HepG2 (cell line): Measurements from ENCODE around the gene PFDN1. TPM values are rescaled to one million over a fixed set of nuclear protein-coding genes. Genes with fewer than 3 reads are reported as not detected.

Source experiments
- ATAC-seq: fragments of 200-7000 bp; cut with Tn5 transposase; 3 replicates; pipeline ENCODE4 v1.9.1; 2020; ENCODE audit warnings: mild to moderate bottlenecking, moderate library complexity
- BruUV-seq: library from RNA; stranded (reverse); fragments of 400-500 nt; replicated peaks from 2 replicates; lab custom pipeline; 2021; lab: Mats Ljungman, UMichigan
- CTCF ChIA-PET: fragments of 300-600 bp; formaldehyde crosslinking; extraction: SDS; loops from one replicate; lab custom pipeline; 2021; ENCODE audit warnings: low total read pairs, inconsistent platforms, low intra/inter-chr PET ratio; lab: Yijun Ruan, JAX
- POLR2A ChIA-PET: fragments of 350-600 bp; sonication (Branson Sonifier 250); formaldehyde crosslinking; loops from one replicate; lab custom pipeline; 2020; ENCODE audit warnings: antibody characterized with exemption, inconsistent platforms; lab: Yijun Ruan, JAX
- DNase-seq: peaks from one replicate; pipeline ENCODE4 v3.0.0-alpha.2; 2015; ENCODE audit warnings: low spot score
- FAIRE-seq: peaks from 3 replicates; lab custom pipeline; 2011; peaks lifted over from hg19 to GRCh38; lab: Jason Lieb, UNC
- H2AFZ ChIP-seq: one replicate; pipeline ENCODE4 v1.6.1; 2011; ENCODE audit warnings: low read length, inconsistent platforms
- H3K27ac ChIP-seq: fragments of 300-600 bp; 3 replicates; pipeline ENCODE4 v1.8.0; 2011; ENCODE audit warnings: mixed run types, mild to moderate bottlenecking, mixed read lengths, low read length, inconsistent platforms; ENCODE audit not compliant: insufficient read depth; ENCODE audit errors: extremely low read length
- H3K27me3 ChIP-seq, 2 experiments: fragments of 200-600 bp in 1 of 2; 2 replicates in 1 of 2; 3 replicates in 1 of 2; pipeline versions ENCODE4 v1.6.0 to v1.8.0; 2011; ENCODE audit warnings: low read length in 2 of 2, mild to moderate bottlenecking in 2 of 2, moderate library complexity in 2 of 2, inconsistent platforms in 1 of 2; ENCODE audit not compliant: insufficient read depth in 2 of 2, control insufficient read depth in 1 of 2
- H3K36me3 ChIP-seq, 2 experiments: fragments of 200-600 bp in 1 of 2; replicated peaks in 1 of 2; 2 replicates in 1 of 2; 3 replicates in 1 of 2; pipeline versions ENCODE4 v1.5.1 to v1.8.0; 2011; ENCODE audit warnings: low read length in 2 of 2, inconsistent platforms in 1 of 2; ENCODE audit not compliant: insufficient read depth in 2 of 2, control insufficient read depth in 1 of 2
- H3K4me1 ChIP-seq: 2 replicates; pipeline ENCODE4 v1.5.1; 2012; ENCODE audit warnings: low read length, inconsistent platforms; ENCODE audit not compliant: insufficient read depth
- H3K4me2 ChIP-seq: 2 replicates; pipeline ENCODE4 v1.6.0; 2011; ENCODE audit warnings: low read depth, low read length, inconsistent platforms
- H3K4me3 ChIP-seq, 3 experiments: fragments of 200-600 bp in 1 of 3; sonication (generic), shearing (Covaris generic) in 1 of 3; replicated peaks in 1 of 3; 2 replicates each; pipeline ENCODE4 v1.5.1; 2011 to 2016; ENCODE audit warnings: low read length in 3 of 3, inconsistent platforms in 2 of 3, low read depth in 2 of 3, mild to moderate bottlenecking in 2 of 3, control low read depth in 1 of 3, mixed read lengths in 1 of 3; ENCODE audit not compliant: insufficient read depth in 1 of 3
- H3K79me2 ChIP-seq: one replicate; pipeline ENCODE4 v1.6.1; 2011; ENCODE audit warnings: low read length, inconsistent platforms; ENCODE audit not compliant: insufficient read depth
- H3K9ac ChIP-seq: 2 replicates; pipeline ENCODE4 v1.6.0; 2011; ENCODE audit warnings: mild to moderate bottlenecking, low read depth, low read length, inconsistent platforms; ENCODE audit not compliant: insufficient read depth
- H3K9me3 ChIP-seq: 2 replicates; pipeline ENCODE4 v1.5.1; 2012; ENCODE audit warnings: mild to moderate bottlenecking, low read length
- H4K20me1 ChIP-seq: 2 replicates; pipeline ENCODE4 v1.6.0; 2011; ENCODE audit warnings: inconsistent platforms, mild to moderate bottlenecking, low read length, moderate library complexity; ENCODE audit not compliant: insufficient read depth
- ERF ChIP-seq: IDR thresholded peaks from 2 replicates; pipeline ENCODE4 v1.6.1; 2018; ENCODE audit warnings: missing biosample characterization, missing genetic modification reagents
- HNRNPLL ChIP-seq: fragments of 200-400 bp; formaldehyde crosslinking; IDR thresholded peaks from 2 replicates; pipeline ENCODE4 v1.6.1; 2017; ENCODE audit warnings: mild to moderate bottlenecking, low read depth, low read length; ENCODE audit not compliant: poor library complexity, severe bottlenecking
- PHF8 ChIP-seq: sonication (generic); formaldehyde crosslinking; IDR thresholded peaks from 2 replicates; pipeline ENCODE4 v1.5.0; 2020; ENCODE audit warnings: missing genetic modification reagents
- POLR2A ChIP-seq, 2 experiments: IDR thresholded peaks; 2 replicates each; pipeline ENCODE4 v1.6.1; 2011; ENCODE audit warnings: low read depth in 2 of 2, low read length in 2 of 2, mild to moderate bottlenecking in 1 of 2, moderate library complexity in 1 of 2; ENCODE audit not compliant: insufficient read depth in 1 of 2
- SP4 ChIP-seq: sonication (generic); formaldehyde crosslinking; IDR thresholded peaks from 2 replicates; pipeline ENCODE4 v1.8.1; 2023; ENCODE audit warnings: mild to moderate bottlenecking, missing genetic modification reagents
- SP5 ChIP-seq: IDR thresholded peaks from 2 replicates; pipeline ENCODE4 v1.6.1; 2016; ENCODE audit warnings: low read depth, borderline replicate concordance
- XRCC5 ChIP-seq: fragments of 200-400 bp; formaldehyde crosslinking; optimal IDR thresholded peaks from 2 replicates; pipeline ENCODE3; 2017; ENCODE audit warnings: mild to moderate bottlenecking, low read length
- ZNF136 ChIP-seq: sonication (generic); formaldehyde crosslinking; IDR thresholded peaks from 2 replicates; pipeline ENCODE4 v1.8.1; 2022; ENCODE audit warnings: low read depth, mild to moderate bottlenecking, moderate library complexity, missing genetic modification reagents
- ZNF274 ChIP-seq: sonication (generic); formaldehyde crosslinking; IDR thresholded peaks from 2 replicates; pipeline ENCODE4 v1.5.1; 2020; ENCODE audit warnings: mild to moderate bottlenecking, missing genetic modification reagents
- ZNF614 ChIP-seq: IDR thresholded peaks from 2 replicates; pipeline ENCODE4 v1.6.1; 2018; ENCODE audit warnings: missing biosample characterization, missing genetic modification reagents, inconsistent platforms, borderline replicate concordance
- ZNF772 ChIP-seq: sonication (generic); formaldehyde crosslinking; IDR thresholded peaks from 2 replicates; pipeline ENCODE4 v1.5.0; 2020; ENCODE audit warnings: mild to moderate bottlenecking, missing genetic modification reagents
- ZSCAN29 ChIP-seq: sonication (generic); formaldehyde crosslinking; conservative IDR thresholded peaks from 2 replicates; pipeline ENCODE4 v1.4.0; 2020; ENCODE audit warnings: mild to moderate bottlenecking, missing genetic modification reagents
- WGBS: methylation state at CpG from one replicate; pipeline ENCODE4 v1.1.6; 2017; ENCODE audit warnings: low lambda C conversion rate; 5-methylcytosine and 5-hydroxymethylcytosine counted together
- in situ Hi-C: cut with HindIII; loops from 2 replicates; pipeline ENCODE4 v1.10.0; 2017; ENCODE audit warnings: low pct_unique_long_range_greater_than_20kb; ENCODE audit not compliant: extremely low pct_ligation_motif_present
- intact Hi-C: fragments of 100-400 bp; cut with micrococcal nuclease; formaldehyde crosslinking; loops from one replicate; pipeline ENCODE4 v1.10.0; 2022; ENCODE audit not compliant: unreplicated experiment
- polyA plus RNA-seq, 8 experiments: library from polyadenylated mRNA; depleted of rRNA in 3 of 8; stranded (reverse) in 7 of 8; unstranded in 1 of 8; fragments of >200 nt; fragmentation: Illumina TruSeq in 4 of 8; extraction: Trizol in 4 of 8; gene quantifications; 2 replicates each; pipeline versions ENCODE4 v1.2.1 to v1.2.3, GENCODE V29; 2011 to 2016; ENCODE audit warnings: low read depth in 4 of 8, missing spikeins in 1 of 8, mixed read lengths in 1 of 8; ENCODE audit not compliant: insufficient read depth in 1 of 8
- total RNA-seq, 5 experiments: library from RNA; depleted of rRNA; stranded (reverse); fragments of >200 nt; fragmentation: Illumina TruSeq; extraction: Trizol; gene quantifications; 2 replicates each; pipeline ENCODE4 v1.2.3, GENCODE V29; 2016; ENCODE audit warnings: low read depth in 1 of 5
- TF ChIP-seq, protein P1 (sequence below): IDR thresholded peaks from 2 replicates; pipeline ENCODE4 v1.6.1; 2016; ENCODE audit warnings: low read depth, control low read depth
- TF ChIP-seq, protein P2 (sequence below): sonication (generic); formaldehyde crosslinking; IDR thresholded peaks from 2 replicates; pipeline ENCODE4 v1.8.1; 2022; ENCODE audit warnings: low read depth, mild to moderate bottlenecking, missing genetic modification reagents
- TF ChIP-seq, protein P3 (sequence below): sonication (generic); formaldehyde crosslinking; IDR thresholded peaks from 2 replicates; pipeline ENCODE4 v1.5.1; 2020; ENCODE audit warnings: mild to moderate bottlenecking, missing genetic modification reagents, moderate library complexity

The PFDN1 gene
- total and polyA plus RNA-seq, 2 of the 13 experiments (the other 11 are each of a cell fraction or from before 2014, with no cell fraction given): 67.2 to 70.8 TPM

DNA sequence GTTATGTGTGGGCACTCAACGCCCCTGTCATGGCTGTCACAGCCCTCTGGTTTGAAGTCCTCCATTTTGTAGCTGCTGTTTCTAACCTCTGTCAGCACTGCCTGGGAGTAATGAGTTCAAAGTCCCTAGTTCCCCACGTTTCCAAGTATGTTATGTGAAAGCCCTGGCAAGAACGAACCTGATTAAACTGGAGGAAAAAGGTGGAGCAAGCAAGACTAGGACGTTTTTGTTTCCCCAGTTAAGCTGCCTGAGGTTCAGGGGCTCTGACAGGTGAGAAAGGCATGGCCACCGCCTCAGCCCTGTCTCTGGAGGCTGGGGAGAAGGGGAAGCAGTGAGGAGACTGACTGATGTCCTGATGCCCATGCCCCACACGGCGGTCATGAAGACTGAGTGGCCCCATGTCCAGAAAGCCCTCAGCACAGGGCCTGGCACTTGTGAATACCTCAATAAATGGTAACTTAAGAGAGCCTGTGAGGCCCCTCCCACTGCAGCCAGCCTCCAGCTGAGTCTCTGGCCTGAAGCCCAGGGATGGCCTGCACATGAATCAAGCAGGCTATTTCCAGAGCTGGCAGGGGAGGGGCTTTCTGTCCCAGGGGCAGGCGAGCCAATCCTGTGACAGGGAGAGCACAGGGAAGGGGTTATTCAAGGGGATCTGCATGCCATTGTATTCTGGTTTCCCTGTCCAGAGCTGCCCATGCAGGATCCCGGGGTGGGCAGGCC lies 61.8 kb downstream of the PFDN1 start:
- intact Hi-C loops: no loop called here
- no peaks in the 10 kb centered on the region for H3K27me3 ChIP-seq
- H4K20me1 ChIP-seq: no peaks in the 10 kb centered on the region
- in situ Hi-C loops: loop anchor here (5.0 kb wide), 1 partner anchor 121 kb away; the partner anchor contains the start of gene SLC4A9
- POLR2A ChIA-PET: interaction anchor here (0.7 to 1.5 kb wide), 6 partner anchors 17 to 118 kb away, joined by 3 to 8 read pairs (median 4); partner anchors contain the start of gene HBEGF
- CTCF ChIA-PET: interaction anchor here (1.8 kb wide), 1 partner anchor 116 kb away, joined by 7 read pairs; no protein-coding TSS in a partner anchor
- peak overlapping the region; percentile 0 to 54 (median 12); a peak in 2 of 6 replicates for H3K4me3 ChIP-seq
- 6% methylated on average over 5 of the region's 9 CpGs for WGBS
- H3K36me3 ChIP-seq: peaks cover 3 to 25% of the 10 kb centered on the region in 2 experiments
- ATAC-seq (peak; percentile 75), DNase-seq (peak; percentile 79), FAIRE-seq (peak; percentile 70)
- H2AFZ ChIP-seq: no peak overlapping the region
- H3K9ac ChIP-seq: peak overlapping the region; percentile 63
- H3K4me1 ChIP-seq: peaks cover 28% of the 10 kb centered on the region
- H3K27ac ChIP-seq: peak overlapping the region; percentile 84
- no peaks in the 10 kb centered on the region for H3K9me3 ChIP-seq
- H3K79me2 ChIP-seq: no peaks in the 10 kb centered on the region
- peak overlapping the region; percentile 67 for H3K4me2 ChIP-seq
- TSS peak; percentile 29 for BruUV-seq
- TF ChIP-seq SP5 (0 out of 2 replicates have a peak, but pooled peaks have one; percentile 11), HNRNPLL (no peak), ERF (CRISPR knock-in tag) (0 out of 2 replicates have a peak, but pooled peaks have one; percentile 21), ZNF136 (CRISPR knock-in tag) (no peak), PHF8 (CRISPR knock-in tag) (0 out of 2 replicates have a peak, but pooled peaks have one; percentile 37), ZSCAN29 (CRISPR knock-in tag) (0 out of 2 replicates have a peak, but pooled peaks have one; percentile 52), ZNF772 (CRISPR knock-in tag) (no peak), POLR2A (IDR thresholded peaks at IDR 0.05; ENCODE audit: insufficient read depth in 1 of 2, low read depth in 2 of 2, low read length in 2 of 2) (peak in 1 of 2 experiments; percentile 26; a peak in 1 of 4 replicates), ZNF614 (CRISPR knock-in tag) (0 out of 2 replicates have a peak, but pooled peaks have one; percentile 28), ZNF274 (0 out of 2 replicates have a peak, but pooled peaks have one; percentile 49), XRCC5 (peak; percentile 58), SP4 (peak; percentile 17; the same call in 1 of the 2 replicates)
- TF ChIP-seq, protein P1, sequence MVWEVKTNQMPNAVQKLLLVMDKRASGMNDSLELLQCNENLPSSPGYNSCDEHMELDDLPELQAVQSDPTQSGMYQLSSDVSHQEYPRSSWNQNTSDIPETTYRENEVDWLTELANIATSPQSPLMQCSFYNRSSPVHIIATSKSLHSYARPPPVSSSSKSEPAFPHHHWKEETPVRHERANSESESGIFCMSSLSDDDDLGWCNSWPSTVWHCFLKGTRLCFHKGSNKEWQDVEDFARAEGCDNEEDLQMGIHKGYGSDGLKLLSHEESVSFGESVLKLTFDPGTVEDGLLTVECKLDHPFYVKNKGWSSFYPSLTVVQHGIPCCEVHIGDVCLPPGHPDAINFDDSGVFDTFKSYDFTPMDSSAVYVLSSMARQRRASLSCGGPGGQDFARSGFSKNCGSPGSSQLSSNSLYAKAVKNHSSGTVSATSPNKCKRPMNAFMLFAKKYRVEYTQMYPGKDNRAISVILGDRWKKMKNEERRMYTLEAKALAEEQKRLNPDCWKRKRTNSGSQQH: no peak
- TF ChIP-seq, protein P2, sequence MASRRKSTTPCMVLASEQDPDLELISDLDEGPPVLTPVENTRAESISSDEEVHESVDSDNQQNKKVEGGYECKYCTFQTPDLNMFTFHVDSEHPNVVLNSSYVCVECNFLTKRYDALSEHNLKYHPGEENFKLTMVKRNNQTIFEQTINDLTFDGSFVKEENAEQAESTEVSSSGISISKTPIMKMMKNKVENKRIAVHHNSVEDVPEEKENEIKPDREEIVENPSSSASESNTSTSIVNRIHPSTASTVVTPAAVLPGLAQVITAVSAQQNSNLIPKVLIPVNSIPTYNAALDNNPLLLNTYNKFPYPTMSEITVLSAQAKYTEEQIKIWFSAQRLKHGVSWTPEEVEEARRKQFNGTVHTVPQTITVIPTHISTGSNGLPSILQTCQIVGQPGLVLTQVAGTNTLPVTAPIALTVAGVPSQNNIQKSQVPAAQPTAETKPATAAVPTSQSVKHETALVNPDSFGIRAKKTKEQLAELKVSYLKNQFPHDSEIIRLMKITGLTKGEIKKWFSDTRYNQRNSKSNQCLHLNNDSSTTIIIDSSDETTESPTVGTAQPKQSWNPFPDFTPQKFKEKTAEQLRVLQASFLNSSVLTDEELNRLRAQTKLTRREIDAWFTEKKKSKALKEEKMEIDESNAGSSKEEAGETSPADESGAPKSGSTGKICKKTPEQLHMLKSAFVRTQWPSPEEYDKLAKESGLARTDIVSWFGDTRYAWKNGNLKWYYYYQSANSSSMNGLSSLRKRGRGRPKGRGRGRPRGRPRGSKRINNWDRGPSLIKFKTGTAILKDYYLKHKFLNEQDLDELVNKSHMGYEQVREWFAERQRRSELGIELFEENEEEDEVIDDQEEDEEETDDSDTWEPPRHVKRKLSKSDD (CRISPR knock-in tag): 0 out of 2 replicates have a peak, but pooled peaks have one; percentile 31
- TF ChIP-seq, protein P3, sequence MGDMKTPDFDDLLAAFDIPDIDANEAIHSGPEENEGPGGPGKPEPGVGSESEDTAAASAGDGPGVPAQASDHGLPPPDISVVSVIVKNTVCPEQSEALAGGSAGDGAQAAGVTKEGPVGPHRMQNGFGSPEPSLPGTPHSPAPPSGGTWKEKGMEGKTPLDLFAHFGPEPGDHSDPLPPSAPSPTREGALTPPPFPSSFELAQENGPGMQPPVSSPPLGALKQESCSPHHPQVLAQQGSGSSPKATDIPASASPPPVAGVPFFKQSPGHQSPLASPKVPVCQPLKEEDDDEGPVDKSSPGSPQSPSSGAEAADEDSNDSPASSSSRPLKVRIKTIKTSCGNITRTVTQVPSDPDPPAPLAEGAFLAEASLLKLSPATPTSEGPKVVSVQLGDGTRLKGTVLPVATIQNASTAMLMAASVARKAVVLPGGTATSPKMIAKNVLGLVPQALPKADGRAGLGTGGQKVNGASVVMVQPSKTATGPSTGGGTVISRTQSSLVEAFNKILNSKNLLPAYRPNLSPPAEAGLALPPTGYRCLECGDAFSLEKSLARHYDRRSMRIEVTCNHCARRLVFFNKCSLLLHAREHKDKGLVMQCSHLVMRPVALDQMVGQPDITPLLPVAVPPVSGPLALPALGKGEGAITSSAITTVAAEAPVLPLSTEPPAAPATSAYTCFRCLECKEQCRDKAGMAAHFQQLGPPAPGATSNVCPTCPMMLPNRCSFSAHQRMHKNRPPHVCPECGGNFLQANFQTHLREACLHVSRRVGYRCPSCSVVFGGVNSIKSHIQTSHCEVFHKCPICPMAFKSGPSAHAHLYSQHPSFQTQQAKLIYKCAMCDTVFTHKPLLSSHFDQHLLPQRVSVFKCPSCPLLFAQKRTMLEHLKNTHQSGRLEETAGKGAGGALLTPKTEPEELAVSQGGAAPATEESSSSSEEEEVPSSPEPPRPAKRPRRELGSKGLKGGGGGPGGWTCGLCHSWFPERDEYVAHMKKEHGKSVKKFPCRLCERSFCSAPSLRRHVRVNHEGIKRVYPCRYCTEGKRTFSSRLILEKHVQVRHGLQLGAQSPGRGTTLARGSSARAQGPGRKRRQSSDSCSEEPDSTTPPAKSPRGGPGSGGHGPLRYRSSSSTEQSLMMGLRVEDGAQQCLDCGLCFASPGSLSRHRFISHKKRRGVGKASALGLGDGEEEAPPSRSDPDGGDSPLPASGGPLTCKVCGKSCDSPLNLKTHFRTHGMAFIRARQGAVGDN (CRISPR knock-in tag): peak; percentile 76
